Peyer's patch (tissue), 4 donors: Measurements from ENCODE around the gene FANCD2OS.

Experiments used
- POLR2A ChIP-seq, 2 donors: fragments of 450-650 bp; IDR thresholded peaks; one replicate each; pipeline ENCODE4 v1.5.1; 2017; ENCODE audit warnings: antibody characterized with exemption in 2 of 2, mild to moderate bottlenecking in 2 of 2, moderate library complexity in 2 of 2
- TF ChIP-seq, protein P1 (sequence below), 6 experiments: fragments of 450-650 bp in 4 of 6; fragments of 200-600 bp in 2 of 6; sonication (generic) in 1 of 6; IDR thresholded peaks; one replicate each; pipeline ENCODE4 v1.5.1; 2017 to 2019; ENCODE audit warnings: antibody characterized with exemption in 6 of 6, mild to moderate bottlenecking in 3 of 6, moderate library complexity in 1 of 6

DNA sequence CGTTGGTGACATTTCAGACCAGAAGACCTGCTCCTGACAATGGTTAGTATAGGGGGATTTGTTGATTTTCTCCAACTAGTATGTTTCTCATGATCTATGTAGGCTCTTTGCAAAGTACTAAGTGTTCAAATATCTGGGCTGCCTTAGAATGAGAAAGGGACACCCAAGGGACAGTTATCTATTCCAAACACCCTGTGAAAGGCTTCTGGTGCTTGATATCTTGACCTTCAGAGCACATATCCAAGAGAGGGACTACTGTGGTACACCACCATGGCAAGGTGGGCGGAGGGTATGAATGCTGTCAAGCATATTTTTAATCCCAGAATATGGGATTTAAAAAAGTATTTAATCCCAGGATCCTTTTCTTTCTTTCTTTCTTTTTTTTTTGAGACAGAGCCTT lies 1.1 kb downstream of the FANCD2OS start:
- TF ChIP-seq, protein P1, sequence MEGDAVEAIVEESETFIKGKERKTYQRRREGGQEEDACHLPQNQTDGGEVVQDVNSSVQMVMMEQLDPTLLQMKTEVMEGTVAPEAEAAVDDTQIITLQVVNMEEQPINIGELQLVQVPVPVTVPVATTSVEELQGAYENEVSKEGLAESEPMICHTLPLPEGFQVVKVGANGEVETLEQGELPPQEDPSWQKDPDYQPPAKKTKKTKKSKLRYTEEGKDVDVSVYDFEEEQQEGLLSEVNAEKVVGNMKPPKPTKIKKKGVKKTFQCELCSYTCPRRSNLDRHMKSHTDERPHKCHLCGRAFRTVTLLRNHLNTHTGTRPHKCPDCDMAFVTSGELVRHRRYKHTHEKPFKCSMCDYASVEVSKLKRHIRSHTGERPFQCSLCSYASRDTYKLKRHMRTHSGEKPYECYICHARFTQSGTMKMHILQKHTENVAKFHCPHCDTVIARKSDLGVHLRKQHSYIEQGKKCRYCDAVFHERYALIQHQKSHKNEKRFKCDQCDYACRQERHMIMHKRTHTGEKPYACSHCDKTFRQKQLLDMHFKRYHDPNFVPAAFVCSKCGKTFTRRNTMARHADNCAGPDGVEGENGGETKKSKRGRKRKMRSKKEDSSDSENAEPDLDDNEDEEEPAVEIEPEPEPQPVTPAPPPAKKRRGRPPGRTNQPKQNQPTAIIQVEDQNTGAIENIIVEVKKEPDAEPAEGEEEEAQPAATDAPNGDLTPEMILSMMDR (IDR thresholded peaks at IDR 0.05): no peak
- TF ChIP-seq POLR2A (IDR thresholded peaks at IDR 0.05): no peak
